HG03095 (cell line): ENCODE measurements around the gene NDUFV1.
"Not testable (repeated sequence)": the region's sequence is repeated elsewhere in the genome, so short reads cannot be mapped to it uniquely, and the experiment has no call there.

Source experiments
- ATAC-seq: cut with Tn5 transposase; IDR thresholded peaks from one replicate; pipeline ENCODE4 v1.9.1; 2021; ENCODE audit warnings: moderate library complexity; ENCODE audit not compliant: unreplicated experiment

NDUFV1 gene

DNA sequence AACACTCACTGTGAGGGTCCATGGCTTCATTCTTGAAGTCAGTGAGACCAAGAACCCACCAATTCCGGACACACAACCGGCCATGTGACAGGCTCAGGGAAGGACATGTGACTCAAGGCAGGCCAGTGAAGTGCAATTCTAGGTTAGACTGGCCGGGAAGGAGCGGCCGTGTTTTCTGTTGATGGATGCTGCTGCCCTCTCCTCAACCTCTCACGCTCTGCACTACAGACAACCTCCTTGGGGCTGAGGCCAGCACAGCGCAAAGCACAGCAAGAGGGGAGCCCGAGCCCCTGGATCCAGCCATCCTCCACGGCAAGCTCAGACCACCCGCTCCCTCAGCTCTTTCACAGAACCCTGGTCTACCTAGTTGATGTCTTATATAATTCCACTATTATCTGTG lies 20.2 kb downstream of the NDUFV1 start:
- no peak for ATAC-seq

DNA sequence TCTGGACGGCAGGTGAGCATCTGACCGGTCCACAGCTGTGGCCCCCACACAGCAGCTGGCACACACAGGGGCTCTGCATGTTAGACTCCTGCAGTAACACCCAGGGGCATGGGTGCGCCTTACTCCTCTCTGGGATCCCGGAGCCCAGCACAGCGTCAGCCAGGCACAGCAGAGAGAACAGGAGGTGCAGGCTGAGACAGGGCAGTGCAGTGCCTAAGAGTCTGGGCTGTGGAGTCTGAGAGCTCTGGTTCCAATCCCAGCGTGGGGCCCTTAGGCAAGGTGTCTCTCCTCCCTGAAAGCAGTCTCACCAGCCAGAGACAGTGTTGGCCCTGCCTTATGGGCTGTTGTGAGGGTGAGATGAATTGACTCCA lies 20.7 kb downstream of the NDUFV1 start:
- ATAC-seq, result no peak

DNA sequence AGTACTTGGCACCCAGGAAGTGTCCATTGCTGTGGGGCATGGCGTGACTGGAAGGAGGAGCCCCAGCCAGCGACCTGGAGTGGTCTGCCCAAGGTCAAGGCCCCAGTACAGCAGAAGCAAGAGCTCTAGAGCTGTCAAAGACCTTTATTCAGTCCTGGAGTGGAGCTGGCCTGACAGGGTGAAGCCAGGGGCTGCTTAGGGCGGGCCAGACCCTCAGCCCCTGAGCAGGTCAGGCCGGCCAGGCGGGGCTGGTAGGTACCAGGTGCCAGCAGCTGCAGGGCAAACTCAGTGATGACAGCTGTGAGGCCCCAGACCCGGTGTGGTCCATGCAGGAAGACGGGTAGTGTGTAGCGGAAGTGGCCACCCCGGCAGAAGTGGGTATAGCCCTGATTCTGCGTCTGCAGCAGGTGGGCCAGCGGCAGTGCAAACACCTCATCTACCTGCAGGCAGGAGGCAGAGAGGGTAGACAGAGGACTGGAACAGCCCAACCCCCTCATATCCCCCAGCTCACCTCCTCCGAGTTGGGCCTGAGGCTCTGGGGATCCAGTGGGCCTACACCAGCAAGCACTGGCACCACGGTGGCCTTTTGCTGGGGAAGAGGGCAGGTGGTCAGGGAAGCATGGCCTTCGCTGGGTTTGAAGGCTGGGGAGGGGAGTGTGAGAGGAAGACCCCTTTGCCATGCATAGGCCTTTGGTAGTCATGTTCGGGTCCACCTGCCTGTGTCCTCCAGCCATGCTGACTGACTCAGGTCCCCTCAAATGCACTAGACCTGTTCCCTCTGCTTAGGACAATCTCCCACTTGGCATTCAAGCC lies 21.3 kb downstream of the NDUFV1 start:
- no peak for ATAC-seq

DNA sequence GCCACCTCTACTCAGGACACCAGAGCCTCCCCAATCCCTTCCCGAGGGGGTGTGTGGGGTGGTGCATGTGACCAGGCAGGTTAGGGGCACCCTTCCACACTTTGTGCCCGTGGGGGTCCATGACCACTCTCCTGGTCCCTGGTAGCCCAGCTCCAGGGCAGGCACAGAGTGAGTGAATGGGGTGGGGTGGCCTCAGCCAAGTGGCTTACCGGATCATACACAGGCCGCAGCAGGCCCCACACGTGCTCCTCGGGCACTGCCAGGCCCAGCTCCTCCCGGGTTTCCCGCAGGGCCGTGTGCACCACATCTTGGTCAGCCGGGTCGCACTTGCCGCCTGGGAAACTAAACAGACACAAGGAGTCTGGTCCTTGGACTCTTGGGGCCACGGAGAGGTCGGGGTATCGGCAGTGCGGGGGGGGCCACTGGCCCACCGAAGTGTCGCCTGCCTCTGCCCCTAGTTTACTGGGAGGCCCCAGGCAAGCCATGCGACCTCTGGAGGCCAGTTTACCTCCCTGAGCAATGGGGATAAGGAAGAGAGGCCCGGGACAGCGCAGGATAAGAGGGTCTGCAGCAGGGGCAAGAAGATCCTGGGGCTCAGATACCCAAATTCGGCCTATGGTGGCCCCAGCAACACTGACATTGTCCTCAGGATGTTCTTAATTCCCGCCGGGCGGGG lies 22.1 kb downstream of the NDUFV1 start:
- no peak for ATAC-seq

DNA sequence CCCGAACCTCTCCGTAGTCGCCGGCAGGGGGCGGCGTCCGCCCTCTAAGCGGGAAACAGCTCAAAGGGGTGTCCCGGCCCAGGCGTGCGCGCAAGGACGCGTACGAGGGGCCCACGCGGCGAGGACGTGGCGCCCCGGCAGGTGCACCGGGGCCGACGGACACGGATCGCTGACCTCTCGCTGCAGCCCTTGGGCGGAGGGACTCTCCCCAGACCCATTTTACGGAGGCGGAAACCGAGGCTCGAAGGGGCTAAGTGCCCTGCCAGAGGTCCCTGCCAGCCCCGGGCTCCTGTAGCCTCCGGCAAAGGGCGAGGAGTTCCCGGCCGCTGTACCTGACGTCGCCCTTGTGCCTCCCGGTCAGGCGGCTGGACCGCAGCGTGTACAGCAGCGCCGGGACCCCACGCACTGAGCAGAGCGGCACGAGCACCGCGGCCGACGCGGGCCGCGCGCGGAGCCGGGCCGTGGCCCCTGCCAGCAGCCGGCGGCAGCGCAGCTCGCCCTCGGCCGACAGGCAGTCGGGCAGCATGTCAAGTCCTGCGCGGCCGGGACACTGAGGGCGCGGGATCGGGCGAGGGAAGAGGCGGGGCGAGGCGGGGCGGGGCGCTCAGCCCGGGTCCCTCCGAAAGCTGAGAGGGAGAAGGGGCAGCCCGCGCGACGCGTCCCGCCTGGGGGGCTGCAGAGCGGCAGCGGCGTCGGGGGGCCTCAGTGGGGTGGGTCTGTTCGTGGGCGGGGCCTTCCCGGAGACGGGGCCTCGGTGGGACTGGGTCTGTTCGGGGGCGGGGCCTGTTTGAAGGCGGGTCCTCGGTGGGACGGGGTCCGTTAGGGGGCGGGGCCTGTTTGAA lies 22.9 kb downstream of the NDUFV1 start, which contains the start of gene NUDT8:
Gene NUDT8 (minus strand): TSS at position 552 of the 842 bp plus-strand sequence. CDS start 26 bp downstream, at position 526.
- ATAC-seq, result peak; percentile 43

DNA sequence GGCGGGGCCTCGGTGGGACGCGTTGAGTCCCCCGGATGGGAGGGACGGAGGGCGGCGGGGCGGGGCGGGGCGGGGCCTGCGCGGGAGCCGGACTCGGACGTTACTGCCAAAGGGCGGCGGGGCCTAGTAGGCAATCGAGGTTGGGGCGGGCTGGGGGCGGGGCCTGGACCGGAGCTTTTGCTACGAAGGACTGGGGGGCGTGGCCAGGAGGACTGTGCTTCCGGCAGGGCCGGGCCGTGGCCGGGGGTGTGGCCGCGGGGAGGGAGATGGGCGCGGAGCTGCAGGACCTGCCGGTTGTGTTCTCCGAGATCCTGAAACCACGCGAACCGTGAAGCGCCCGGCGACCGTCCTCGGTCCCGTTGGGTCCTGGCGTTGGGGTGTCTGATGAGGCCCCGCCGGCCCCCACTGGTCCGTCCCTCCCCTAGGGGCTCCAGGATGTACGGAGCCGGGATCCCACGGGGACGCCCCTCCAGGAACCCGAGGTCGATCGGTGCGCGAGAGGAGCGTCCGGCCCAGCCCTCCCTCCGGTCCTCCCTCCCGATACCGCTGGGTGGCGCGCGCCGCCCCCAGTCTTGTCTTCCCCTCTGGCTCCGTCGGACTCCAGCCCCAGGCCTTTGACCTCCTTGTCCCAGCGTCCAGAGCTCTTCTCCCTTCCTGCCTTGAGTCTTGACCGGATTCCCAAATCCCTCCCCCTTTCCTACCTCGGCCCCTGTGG lies 23.6 kb downstream of the NDUFV1 start:
- ATAC-seq, result peak; percentile 47

DNA sequence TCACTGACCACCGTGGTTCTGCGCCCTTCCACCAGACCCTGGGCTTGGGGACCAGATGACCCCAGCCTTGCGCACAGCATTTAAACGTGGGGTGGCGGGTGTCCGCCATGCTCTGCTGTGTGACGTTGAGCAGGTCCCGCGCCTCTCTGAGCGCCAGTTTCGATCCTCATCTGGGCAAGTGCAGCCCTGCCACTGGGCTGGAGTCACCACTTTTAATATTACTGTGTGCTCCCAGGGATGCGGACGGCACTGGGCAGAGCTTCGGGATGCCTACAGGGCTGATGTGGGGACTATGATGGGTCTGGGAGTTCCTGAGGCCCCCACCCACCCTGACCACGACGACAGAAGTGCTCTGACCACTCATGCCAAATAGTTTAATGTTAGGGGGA lies 24.2 kb downstream of the NDUFV1 start:
- no peak for ATAC-seq

DNA sequence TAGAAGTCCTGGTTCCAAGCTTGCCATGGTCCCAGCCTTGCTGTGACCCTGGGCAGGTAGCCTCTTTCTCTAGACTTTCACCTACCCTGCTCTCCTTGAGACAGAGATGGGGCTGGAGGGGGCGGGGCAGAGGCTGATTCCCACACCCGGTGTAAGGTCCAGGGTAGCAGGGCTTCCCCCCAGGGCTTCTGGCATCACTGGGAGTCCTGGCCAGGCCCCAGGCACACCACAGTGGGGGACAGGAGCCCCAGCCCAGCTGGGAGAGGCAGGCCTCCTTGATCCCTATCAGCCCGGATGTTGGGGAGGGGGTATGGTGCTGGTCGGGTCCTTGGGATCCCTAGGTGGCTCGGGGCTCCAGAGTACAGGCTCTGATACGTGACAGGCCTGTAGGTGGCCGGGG lies 24.7 kb downstream of the NDUFV1 start:
- ATAC-seq, result no peak

DNA sequence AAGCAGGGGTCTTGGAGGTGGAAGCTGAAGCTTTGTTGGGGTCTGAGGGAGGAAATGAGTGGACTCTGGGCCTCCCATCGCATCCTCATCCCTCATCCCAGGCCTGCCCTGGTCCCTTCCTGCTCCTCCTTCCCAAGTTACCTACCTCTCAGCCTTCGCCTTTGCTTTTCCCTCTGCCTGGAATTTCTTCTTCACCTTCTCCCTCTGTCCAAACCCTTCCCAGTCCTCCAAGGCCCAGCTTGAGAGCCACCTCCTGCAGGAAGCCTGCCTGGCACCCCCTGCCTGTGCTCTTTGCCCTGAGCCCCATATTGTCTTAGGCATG lies 25.1 kb downstream of the NDUFV1 start:
- ATAC-seq, result no peak

DNA sequence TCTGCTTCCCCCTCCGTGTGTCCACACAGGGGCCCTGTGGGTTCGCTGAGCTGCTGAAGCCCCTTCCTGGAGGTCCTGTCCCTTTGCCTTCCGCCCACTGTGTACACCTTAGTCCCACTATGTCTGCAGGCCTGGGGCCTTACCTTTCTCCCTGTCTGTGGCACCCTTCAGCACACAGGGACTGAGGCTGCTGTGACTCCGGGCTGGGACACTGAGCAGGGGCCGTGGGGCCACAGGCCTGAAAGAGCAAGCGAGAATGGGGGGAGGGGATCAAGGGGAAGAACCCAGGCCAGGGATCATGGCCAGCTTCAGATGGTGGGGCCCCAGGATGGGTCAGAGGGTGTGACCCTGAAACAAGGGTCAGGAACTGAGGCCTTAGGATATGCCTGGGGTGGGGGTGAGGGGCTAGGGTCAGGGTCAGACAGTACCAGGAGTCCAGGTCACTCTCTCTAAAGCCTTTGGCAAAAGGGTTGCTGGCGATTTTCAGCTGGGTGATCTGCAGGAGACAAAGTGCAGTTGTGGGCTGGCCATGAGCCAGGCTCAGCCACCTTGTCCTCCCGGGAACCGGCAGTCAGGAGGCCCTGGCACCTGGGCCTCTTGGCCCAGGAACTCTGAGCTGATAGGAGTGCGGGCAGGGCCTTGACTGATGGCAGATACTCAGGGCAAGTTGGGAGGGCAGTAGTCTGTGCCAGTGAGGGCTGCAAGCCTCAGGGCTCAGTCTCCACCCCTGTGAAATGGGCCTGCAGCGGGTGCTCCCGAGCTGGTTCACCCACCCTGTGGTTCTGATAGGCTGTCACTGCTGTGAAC lies 25.6 kb downstream of the NDUFV1 start:
- no peak for ATAC-seq

DNA sequence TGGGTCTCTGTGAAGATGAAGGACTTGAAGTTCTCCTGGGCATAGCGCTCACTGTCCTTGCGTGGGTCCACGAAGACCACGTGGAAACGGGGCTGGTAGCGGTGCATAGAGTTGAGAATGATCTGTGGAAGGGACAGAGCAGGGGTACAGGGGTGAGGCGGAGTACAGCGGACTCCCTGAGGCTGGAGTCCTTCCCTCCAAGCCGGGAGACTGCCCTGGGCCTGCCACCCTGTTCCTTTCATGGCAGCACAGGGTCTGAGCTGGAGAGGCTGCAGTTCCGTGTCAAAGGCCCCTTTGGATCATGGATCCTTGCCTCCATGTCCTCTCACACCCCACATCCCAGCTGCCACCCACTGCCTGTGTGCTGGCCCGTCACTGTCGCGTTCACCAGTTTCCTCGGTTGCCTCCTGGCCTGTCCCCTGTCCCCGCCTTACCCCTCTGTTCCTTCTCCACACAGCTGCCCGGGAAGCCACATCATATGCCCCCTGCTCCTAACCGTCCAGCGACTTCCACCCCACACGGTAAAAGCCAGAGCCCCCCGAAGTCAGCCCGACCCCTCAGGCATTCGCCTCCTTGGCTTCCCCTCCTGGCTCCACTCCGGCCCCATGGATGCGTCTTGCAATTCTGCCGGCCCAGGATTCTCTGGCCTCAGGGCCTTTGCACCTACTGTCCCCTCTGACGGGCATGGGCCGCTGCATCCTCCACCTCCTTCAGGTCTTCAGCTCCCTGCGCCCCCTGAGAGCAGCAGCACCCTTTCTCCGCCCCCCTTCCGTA lies 26.4 kb downstream of the NDUFV1 start:
- no peak for ATAC-seq

DNA sequence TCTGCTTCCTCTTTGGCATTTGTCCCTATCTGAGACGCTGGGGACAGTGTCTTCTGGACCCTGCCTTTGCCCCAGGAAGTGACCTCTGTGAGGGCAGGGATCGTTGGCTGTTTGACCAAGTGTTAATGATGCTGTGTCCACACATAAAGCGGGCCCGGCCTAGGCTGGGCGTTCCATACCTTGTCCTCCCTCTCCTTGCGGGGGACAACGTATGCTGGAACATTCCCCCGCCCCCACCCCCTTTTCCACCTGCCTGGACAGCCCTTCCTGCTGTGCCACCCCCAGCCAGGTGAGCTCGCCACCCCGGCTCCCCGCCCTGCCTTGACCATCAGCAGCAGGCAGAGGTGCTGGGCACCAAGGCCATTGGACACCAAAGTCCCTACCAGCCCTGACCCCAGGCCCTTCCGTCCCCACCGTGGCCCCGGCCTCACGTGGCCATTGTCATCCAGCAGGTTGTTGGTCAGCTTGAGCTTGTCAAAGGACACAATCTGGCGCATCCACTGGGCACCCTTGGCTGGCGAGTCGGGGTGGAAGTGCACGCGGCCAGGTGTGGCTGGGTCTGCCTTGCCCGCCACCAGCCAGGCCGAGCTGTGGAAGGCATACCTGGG lies 27.1 kb downstream of the NDUFV1 start:
- ATAC-seq, result no peak

DNA sequence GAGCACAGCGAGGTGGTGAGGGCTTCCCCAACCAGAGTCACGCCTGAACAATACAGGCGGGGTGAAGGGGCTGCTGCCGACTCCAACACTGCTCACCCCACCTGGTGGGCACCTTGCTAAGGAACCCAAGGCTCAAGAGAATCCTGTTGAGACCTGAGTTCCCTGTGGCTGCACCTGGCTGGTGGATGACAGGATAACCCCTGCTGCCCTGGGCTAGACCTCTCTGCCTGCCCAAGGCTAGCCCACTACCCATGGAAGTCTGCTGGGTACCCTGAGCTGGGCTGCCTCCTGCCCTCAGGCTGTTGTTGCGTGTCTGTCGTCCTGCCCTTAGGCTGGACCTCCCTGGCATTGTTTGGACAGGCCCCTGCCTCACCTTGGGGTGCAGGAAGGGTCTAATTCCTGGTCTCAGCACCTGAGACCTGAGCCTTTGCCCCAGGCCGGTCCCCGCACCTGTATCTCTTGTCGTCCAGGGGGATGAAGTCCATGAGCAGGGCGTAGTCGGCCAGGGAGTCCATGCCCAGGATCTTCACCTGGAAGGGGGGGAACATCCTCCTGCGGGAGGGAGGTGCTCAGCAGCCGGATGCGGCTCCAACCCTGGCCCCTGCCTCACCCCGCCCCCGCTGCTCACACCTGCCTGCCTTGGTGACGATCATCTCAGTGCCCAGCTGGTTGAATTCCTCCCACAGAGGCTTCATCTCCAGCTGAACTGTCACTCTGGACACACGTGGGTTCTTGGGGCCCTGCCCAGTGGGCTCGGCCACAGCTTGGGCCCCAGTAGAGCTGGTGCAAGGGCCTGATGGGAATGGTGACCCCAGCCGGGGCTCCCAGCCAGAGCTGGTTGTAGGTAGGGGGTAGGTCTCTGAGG lies 27.9 kb downstream of the NDUFV1 start:
- ATAC-seq, result no peak

DNA sequence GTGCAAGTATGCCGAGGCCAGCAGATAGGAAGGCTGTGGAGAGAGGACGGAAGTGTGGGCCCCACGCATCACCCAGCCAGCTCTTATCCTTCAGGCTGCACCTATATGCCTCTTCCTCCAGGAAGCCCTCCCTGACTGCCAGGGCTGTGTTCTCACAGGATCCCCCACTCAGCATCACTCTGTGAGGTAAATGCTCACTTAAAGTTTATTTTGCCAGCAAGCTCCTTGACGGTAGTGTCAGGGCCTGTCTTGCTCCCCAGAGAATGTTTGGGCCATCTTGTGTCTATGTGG lies 28.4 kb downstream of the NDUFV1 start:
- ATAC-seq, result no peak

DNA sequence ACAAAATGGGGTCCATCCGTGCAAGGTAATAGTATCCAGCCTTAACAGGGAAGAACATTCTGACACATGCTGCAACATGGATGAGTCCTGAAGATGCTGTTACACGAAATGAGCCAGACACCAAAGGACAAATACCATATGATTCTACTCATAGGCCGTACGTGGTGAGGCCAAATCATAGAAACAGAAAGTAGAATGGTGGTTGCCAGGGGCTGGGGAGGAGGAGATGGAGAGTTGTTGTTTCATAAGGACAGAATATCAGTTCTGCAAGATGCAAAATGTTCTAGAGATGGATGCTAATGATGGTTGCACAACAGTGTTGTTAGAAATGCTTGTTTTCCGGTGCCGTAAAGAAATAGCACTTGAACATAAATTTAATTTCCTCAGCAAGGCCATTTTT lies 30.2 kb downstream of the NDUFV1 start:
- ATAC-seq, result no peak

DNA sequence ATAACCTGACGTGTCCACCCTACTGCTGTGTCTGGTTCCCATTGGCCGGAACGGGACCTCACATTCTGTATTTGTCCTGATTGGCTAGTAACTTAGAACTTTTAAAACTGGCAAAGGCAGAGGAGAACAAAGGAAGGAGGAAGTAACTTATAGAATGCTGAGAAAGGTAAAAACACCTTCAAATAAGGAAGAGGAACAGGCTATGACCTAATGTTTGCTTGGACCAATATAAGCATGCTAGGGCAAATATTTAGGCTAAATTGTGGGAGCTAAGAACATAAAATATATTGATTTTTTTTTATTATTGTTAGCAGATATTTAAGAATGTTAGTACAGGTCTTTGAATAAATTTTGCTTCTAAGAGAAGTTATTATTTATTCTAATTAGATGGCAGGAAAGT lies 30.7 kb downstream of the NDUFV1 start:
- not testable (repeated sequence) for ATAC-seq

DNA sequence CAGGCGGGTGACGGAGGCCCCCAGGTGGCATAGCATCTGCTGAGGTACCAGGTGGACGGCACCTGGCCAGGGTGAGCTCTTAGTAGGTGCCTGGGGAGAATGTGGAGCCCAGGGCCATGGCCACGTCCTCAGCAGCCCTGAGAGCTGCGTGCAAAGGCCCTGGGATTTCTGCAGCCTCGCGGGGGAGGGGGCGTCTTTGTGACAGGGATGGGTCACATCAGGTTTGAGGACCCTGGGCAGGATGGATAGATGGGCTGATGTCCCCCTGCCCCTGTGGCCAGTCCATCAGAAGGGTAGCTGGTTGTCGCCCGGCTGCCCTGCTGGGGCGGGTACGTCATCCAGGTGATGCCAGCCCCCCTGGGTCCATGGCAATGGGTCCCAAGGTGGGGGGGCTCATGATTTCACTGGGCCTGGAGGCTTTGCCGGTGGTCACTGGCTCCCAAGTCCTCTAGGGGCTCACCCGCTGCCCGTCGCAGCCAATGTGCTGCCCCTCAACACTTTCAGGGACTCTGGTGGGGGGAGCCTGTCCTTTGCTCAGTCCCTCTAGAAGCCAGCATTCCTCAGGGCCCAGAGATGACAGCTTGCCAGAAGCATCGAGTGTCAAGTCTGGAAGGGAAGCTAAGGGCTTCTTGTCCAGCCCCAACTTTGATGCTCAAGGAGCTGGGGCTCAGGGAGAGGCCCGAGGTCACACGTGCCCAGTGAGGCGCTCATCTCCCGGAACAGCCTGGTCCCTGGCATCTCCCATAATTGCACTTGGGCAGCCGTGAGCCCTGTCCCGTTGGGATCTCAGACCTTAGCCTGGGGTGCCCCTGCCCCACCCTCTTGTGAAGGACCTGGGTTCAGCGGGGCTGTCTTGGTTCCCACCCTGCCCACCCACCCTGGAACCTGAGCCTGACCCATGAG lies 32.0 kb downstream of the NDUFV1 start:
- ATAC-seq, result no peak
